GM19099 (cell line): ENCODE results near the gene PHLDA3.

ENCODE experiments used
- POLR2A ChIP-seq: IDR thresholded peaks from 3 replicates; pipeline ENCODE4 v1.6.1; 2011; ENCODE audit warnings: low read depth; ENCODE audit not compliant: insufficient read length; ENCODE audit errors: extremely low read depth

The PHLDA3 gene

GRCh38 chr1:201480231-201481003, 11.4 kb upstream of the PHLDA3 start:
- peak; percentile 60 for TF ChIP-seq POLR2A

GRCh38 chr1:201479201-201479730, 10.3 kb upstream of the PHLDA3 start:
- no peak for TF ChIP-seq POLR2A

DNA sequence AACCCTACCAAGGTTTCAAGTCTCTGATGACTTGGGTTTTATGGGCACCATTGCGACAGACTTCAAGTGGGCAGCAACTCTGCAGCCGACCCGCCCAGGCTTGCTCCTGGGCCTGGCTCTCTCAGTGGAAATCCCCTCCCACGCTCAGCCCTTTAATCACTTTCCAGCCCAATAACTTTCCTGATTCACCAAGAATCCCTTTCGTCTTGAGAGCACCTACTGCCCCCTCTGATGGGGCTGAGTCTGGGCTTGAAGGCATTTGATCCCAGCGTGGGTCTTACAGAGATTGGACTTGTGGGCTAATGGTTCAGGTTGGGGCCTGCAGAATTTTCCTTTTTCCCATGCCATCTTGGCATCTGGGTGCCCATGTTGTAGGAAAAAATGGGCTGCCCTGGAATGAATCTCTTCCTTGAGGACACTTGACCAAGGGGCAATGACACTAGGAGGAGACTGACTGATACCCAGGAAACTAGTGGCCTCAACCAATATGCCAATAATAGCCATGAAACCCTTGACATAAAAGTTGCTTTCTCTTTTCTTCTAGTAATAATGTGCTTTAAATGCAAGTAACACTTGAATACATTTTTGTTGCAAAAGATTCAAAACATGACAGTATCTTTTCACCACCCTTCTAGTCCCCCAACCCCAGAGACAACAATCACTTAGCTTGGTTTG, 7.8 kb upstream of the PHLDA3 start:
- no peak for TF ChIP-seq POLR2A

GRCh38 chr1:201475915-201476669, 7.1 kb upstream of the PHLDA3 start:
- TF ChIP-seq POLR2A = no peak

GRCh38 chr1:201475130-201475529, 6.1 kb upstream of the PHLDA3 start:
- TF ChIP-seq POLR2A = no peak

- TF ChIP-seq POLR2A = no peak
These were observed 4.3 kb upstream of the PHLDA3 start for GRCh38 chr1:201473296-201473695.

- no peak for TF ChIP-seq POLR2A
These were observed 2.8 kb upstream of the PHLDA3 start for GRCh38 chr1:201471772-201472171.

GRCh38 chr1:201470581-201470980, 1.6 kb upstream of the PHLDA3 start:
- TF ChIP-seq POLR2A = no peak

- no peak for TF ChIP-seq POLR2A
These were observed 672 bp upstream of the PHLDA3 start for GRCh38 chr1:201469645-201470074.

DNA sequence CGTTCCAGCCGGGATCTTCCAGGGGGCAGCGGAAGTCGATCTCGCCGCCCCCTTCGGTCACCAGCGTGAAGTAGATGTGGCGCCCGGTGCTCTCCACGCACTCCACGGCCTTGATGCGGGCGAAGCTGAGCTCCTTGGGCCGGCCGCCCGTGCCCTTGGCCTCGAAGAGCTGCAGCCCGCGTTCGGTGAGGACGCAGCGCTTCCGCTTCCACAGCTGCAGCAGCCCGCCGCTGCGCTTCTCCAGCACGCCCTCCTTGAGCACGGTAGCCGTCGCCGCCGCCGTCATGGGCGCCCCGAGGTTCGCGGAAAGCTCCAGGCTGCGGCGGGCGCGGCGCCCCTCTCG, 516 bp downstream of the PHLDA3 start:
- TF ChIP-seq POLR2A = no peak

DNA sequence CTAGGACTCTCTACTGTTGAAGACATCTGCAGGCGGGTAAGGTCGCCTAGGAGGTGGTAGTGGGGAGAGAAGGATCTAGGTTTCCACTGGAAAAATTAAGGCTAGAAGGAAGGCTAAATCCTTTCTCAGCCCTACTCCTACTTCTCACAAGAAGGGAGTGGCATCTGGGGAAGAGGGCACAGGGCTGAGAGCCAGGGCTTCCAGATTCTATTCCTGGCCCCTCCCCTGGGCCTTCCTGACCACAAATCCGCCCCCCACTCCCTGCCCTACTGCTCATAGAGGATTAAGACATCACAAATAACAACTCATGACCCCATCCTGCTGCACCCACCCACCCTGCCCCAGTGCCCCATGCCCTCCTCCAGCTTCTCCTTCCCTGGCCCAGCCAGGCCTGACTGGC, 2.5 kb downstream of the PHLDA3 start:
- no peak for TF ChIP-seq POLR2A

DNA sequence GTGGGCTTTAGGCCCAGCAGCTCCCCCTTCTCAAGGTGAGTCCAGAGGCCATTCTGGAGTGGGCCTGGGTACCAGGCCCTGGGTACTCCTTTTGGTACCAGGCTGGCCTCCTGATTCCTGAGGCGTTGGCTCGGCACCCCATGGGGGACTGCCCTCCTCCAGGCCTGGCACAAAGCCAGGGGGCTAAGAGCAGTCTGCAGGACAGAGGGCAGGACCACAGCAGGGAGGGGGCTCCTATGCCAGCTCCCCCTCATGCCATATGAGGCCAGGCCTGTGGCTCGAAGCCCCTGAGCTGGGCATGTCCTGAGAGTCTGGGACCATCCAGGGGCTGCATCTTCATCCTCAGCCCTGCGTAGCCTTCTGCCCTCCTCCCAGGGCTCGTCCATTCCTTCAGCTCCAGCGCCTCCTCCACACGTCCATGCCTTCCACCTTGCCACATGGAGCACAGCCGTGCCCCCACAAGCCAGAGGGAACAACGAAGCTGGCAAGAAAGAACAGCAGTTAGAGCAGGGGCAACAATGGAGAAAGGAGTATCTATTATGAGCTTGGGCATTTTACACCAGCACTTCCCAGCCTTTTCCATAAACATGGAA, 3.2 kb downstream of the PHLDA3 start:
- no peak for TF ChIP-seq POLR2A

GRCh38 chr1:201463071-201463552, 5.9 kb downstream of the PHLDA3 start:
- no peak for TF ChIP-seq POLR2A

DNA sequence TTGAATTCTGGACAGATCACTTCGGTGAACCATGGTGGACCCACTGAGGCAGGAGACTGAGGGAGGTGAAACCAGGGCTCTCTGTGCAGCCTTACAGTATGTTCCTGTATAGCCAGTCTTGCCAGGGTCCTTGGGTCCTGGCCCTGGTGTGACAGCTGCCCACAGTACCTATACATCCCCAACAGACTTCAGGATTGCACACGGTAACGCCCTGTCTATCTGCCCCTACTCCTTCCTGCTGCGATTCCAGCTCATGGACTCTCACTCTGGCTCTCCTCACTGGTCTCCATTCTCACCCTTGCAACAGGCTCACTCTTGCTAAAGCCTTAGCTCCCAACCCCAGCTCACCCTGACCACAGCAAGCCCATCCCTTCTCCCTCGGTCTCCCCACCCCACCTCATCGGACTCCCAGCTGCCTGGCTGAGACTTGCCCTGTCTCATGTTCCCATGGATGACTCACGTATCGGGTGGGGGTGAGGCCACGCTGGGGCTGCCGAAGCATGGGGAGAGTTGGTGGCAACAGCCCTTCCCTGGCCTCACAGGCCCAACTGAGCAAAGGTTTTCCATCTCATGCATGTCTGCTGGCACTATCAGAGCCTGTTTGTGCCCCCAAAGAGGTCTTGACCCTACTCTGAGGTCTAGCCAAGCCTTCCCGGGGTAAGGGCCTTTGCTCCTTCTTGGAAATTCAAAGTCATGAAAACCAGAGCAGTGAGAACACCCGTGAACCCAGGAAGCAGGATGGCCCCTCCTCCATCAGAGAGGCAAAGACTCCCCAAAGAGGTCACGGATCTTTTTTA, 7.1 kb downstream of the PHLDA3 start:
- no peak for TF ChIP-seq POLR2A

DNA sequence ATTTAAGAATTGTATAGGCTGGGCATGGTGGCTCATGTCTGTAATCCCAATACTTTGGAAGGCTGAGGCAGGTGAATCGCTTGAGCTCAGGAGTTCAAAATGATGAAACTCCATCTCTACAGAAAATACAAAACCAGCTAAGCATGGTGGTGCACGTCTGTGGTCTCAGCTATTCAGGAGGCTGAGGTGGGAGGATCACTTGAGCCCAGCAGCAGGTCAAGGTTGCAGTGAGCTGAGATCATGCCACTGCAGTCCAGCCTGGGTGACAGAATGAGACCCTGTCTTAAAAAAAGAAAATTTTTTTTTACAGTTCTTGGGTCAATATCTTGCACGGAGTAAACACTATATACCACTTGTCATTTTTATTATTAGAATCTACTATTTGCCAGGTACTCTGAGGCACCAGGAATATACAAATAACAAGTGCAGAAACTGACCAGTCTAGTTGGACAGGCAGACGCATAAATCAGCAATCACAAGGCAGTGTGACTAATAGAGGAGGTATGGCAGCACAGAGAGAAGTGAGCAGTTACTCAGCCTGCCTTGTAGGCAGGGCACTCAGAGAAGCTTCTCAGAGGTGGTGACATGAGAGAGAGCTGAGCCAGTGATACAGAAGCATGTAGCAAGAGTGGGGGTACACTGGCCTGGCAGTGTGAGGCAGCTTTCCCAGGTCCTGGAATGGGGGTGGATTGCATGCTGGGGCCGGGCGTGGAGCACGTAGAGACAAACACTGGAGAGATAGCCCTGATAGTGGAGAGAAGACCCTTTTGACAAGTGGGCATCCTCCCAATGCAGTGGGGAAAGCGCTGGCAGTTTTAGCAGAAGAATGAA, 8.0 kb downstream of the PHLDA3 start:
- no peak for TF ChIP-seq POLR2A
